ENCODE measurements around the gene UBE3C.

GRCh38 chr7:157089100-157089610 is 49.6 kb upstream of the UBE3C start:
- TF ChIP-seq CTCF (IDR thresholded peaks at IDR 0.05) (no peak), POLR2A (IDR thresholded peaks at IDR 0.05) (no peak), EP300 (IDR thresholded peaks at IDR 0.05) (no peak)

Measured in upper lobe of left lung (tissue), 4 donors.